OCI-LY1 (cell line): ENCODE results near the gene DYRK1A.

Source experiments
- H2AFZ ChIP-seq: fragments of 200-600 bp; sonication (generic), shearing (Covaris generic); 2 replicates; pipeline ENCODE4 v1.6.0; 2014; ENCODE audit warnings: antibody characterized with exemption, mild to moderate bottlenecking, low read length
- H3F3A ChIP-seq: fragments of 200-600 bp; sonication (generic), shearing (Covaris generic); 2 replicates; pipeline ENCODE4 v1.6.0; 2014; ENCODE audit warnings: mild to moderate bottlenecking, antibody characterized with exemption, low read length, moderate library complexity; ENCODE audit not compliant: insufficient read depth
- H3K27ac ChIP-seq: fragments of 200-600 bp; sonication (generic); 2 replicates; pipeline ENCODE4 v1.5.1; 2014; ENCODE audit warnings: low read length, mixed run types, mild to moderate bottlenecking, low read depth; ENCODE audit not compliant: poor library complexity, severe bottlenecking
- H3K27me3 ChIP-seq: fragments of 200-600 bp; sonication (generic); 2 replicates; pipeline ENCODE4 v1.6.0; 2014; ENCODE audit warnings: antibody characterized with exemption, mild to moderate bottlenecking, low read length, moderate library complexity; ENCODE audit not compliant: insufficient read depth
- H3K36me3 ChIP-seq: fragments of 200-600 bp; sonication (generic); 2 replicates; pipeline ENCODE4 v1.6.1; 2014; ENCODE audit warnings: mild to moderate bottlenecking, antibody characterized with exemption, low read length, moderate library complexity, mixed read lengths; ENCODE audit not compliant: insufficient read depth
- H3K4me1 ChIP-seq: fragments of 200-600 bp; sonication (generic); 2 replicates; pipeline ENCODE4 v1.5.1; 2014; ENCODE audit warnings: mild to moderate bottlenecking, low read length, moderate library complexity; ENCODE audit not compliant: insufficient read depth, severe bottlenecking
- H3K4me2 ChIP-seq: fragments of 200-600 bp; sonication (generic), shearing (Covaris generic); 2 replicates; pipeline ENCODE4 v1.6.1; 2014; ENCODE audit warnings: low read length
- H3K4me3 ChIP-seq: fragments of 200-600 bp; sonication (generic); 2 replicates; pipeline ENCODE4 v1.5.1; 2014; ENCODE audit warnings: low read length, low read depth, mild to moderate bottlenecking, mixed read lengths; ENCODE audit not compliant: poor library complexity, severe bottlenecking
- H3K79me2 ChIP-seq: fragments of 200-600 bp; shearing (Covaris generic); 2 replicates; pipeline ENCODE4 v1.6.1; 2016; ENCODE audit warnings: mixed run types, low read length, mixed read lengths; ENCODE audit not compliant: insufficient read depth
- H3K9ac ChIP-seq: fragments of 200-600 bp; sonication (generic), shearing (Covaris generic); 2 replicates; pipeline ENCODE4 v1.6.1; 2014; ENCODE audit warnings: mild to moderate bottlenecking, low read length, mixed read lengths
- H3K9me2 ChIP-seq: fragments of 200-600 bp; sonication (generic), shearing (Covaris generic); 2 replicates; pipeline ENCODE4 v1.6.1; 2014; ENCODE audit warnings: low read depth, mild to moderate bottlenecking, low read length, mixed read lengths
- H3K9me3 ChIP-seq: fragments of 200-600 bp; shearing (Covaris generic); 2 replicates; pipeline ENCODE4 v1.6.1; 2014; ENCODE audit warnings: low read length, mixed read lengths
- H4K20me1 ChIP-seq: fragments of 200-600 bp; sonication (generic), shearing (Covaris generic); 2 replicates; pipeline ENCODE4 v1.6.0; 2016; ENCODE audit warnings: mild to moderate bottlenecking, low read length; ENCODE audit not compliant: insufficient read depth
- EZH2 ChIP-seq: fragments of 200-600 bp; sonication (generic), shearing (Covaris generic); IDR thresholded peaks from 2 replicates; pipeline ENCODE4 v1.8.0; 2017; ENCODE audit warnings: borderline replicate concordance, mixed run types, mild to moderate bottlenecking, antibody characterized with exemption, low read length, moderate library complexity, mixed read lengths
- TF ChIP-seq, protein P1 (sequence below): fragments of 200-600 bp; sonication (generic), shearing (Covaris generic); IDR thresholded peaks from 2 replicates; pipeline ENCODE4 v1.5.1; 2017; ENCODE audit warnings: mild to moderate bottlenecking, antibody characterized with exemption, low read length, moderate library complexity, mixed read lengths

DYRK1A gene

DNA sequence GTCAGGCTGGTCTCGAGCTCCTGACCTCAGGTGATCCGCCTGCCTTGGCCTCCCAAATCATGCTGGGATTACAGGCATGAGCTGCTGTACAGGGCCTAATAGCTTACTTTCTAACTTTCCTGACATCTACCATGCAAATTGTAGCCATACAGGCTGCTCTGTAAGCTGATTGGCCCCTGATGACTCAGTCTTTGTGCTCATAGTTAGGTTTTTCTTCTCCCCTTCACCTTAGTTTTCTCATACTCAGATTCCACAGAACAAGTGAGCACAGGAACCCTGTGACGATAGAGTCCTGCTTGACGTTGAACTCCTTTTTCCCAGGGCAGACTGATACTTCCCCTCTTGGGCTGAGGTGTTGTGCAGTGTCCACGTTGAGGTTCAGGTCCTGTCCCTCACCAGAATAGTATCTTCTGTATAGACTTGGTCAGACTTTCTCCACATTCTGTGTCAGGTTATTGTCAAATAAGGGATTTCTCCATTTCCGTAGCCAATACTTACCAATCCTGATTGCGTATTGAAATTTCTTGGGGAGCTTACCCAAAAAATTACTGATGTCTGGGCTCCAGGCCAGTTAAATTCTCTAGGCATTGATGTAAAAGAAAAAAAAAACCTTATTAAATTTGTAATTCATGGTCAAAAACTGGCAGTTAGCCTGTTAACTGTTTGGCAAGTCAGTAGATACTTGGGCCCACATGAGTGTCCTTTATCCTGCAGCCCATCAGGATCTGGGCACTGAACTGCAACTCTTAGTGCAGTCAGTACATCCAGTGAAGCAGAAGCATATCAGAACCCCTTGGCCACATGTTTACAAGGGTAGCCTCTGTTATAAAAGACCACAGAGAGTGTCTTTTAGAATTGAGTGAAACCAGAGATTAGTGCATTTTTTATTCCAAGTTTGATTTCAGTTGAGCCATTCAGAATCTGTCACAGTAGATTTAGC is 118.2 kb downstream of the DYRK1A start:
- Histone ChIP-seq H2AFZ (no peak overlapping the region), H3K9me3 (no peaks in the 10 kb centered on the region), H3K4me1 (no peaks in the 10 kb centered on the region), H3K79me2 (no peaks in the 10 kb centered on the region), H3K4me3 (no peak overlapping the region), H3K36me3 (peaks cover 72% of the 10 kb centered on the region), H3K9me2 (no peaks in the 10 kb centered on the region), H3K9ac (no peak overlapping the region), H3K4me2 (no peak overlapping the region), H3F3A (no peaks in the 10 kb centered on the region), H3K27ac (no peak overlapping the region), H3K27me3 (no peaks in the 10 kb centered on the region), H4K20me1 (no peaks in the 10 kb centered on the region)
- TF ChIP-seq, protein P1, sequence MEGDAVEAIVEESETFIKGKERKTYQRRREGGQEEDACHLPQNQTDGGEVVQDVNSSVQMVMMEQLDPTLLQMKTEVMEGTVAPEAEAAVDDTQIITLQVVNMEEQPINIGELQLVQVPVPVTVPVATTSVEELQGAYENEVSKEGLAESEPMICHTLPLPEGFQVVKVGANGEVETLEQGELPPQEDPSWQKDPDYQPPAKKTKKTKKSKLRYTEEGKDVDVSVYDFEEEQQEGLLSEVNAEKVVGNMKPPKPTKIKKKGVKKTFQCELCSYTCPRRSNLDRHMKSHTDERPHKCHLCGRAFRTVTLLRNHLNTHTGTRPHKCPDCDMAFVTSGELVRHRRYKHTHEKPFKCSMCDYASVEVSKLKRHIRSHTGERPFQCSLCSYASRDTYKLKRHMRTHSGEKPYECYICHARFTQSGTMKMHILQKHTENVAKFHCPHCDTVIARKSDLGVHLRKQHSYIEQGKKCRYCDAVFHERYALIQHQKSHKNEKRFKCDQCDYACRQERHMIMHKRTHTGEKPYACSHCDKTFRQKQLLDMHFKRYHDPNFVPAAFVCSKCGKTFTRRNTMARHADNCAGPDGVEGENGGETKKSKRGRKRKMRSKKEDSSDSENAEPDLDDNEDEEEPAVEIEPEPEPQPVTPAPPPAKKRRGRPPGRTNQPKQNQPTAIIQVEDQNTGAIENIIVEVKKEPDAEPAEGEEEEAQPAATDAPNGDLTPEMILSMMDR: no peak
- TF ChIP-seq EZH2: no peak

DNA sequence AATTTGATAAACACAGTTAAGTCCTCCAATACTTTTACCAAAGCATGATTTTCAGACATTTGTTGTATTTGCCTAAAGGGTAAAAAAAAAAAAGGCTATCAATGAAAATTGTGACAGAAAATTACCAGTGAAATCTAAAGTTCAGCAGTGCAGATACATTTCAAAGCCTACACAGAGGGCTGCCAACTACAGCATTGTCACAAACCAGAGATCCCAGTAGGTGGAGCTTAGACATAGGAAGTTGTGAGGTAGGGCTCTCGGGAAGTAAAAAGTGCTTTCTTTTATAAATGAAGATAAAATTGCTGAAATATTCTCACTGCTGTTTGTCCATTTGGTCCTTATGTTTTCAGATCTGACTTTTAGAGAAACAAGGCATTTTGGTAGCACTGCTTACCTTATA is 123.0 kb downstream of the DYRK1A start:
- Histone ChIP-seq H3F3A (no peaks in the 10 kb centered on the region), H3K9me3 (no peaks in the 10 kb centered on the region), H2AFZ (no peak overlapping the region), H3K9ac (no peak overlapping the region), H3K27me3 (no peaks in the 10 kb centered on the region), H3K4me3 (no peak overlapping the region), H3K36me3 (peaks cover 88% of the 10 kb centered on the region; the same call in 1 of the 2 replicates), H3K27ac (no peak overlapping the region), H3K4me1 (no peaks in the 10 kb centered on the region), H3K4me2 (no peak overlapping the region), H3K9me2 (no peaks in the 10 kb centered on the region), H4K20me1 (no peaks in the 10 kb centered on the region), H3K79me2 (no peaks in the 10 kb centered on the region)
- no peak for TF ChIP-seq EZH2
- TF ChIP-seq, protein P1: no peak

DNA sequence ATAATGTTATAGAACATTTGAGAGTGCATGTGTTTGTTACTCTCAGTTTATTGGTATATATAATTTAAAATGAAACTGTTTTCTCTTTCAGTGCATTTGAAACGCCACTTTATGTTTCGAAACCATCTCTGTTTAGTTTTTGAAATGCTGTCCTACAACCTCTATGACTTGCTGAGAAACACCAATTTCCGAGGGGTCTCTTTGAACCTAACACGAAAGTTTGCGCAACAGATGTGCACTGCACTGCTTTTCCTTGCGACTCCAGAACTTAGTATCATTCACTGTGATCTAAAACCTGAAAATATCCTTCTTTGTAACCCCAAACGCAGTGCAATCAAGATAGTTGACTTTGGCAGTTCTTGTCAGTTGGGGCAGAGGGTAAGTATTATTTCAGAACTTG is 123.5 kb downstream of the DYRK1A start:
- Histone ChIP-seq H3K9me3 (no peaks in the 10 kb centered on the region), H3K4me1 (no peaks in the 10 kb centered on the region), H3K27me3 (no peaks in the 10 kb centered on the region), H3K4me3 (no peak overlapping the region), H3K36me3 (peaks cover 85% of the 10 kb centered on the region; the same call in 1 of the 2 replicates), H3K9me2 (no peaks in the 10 kb centered on the region), H2AFZ (no peak overlapping the region), H3K27ac (no peak overlapping the region), H3K9ac (no peak overlapping the region), H3K4me2 (no peak overlapping the region), H4K20me1 (no peaks in the 10 kb centered on the region), H3K79me2 (no peaks in the 10 kb centered on the region), H3F3A (no peaks in the 10 kb centered on the region)
- no peak for TF ChIP-seq EZH2
- TF ChIP-seq, protein P1: no peak
